HepG2 (cell line): ENCODE results near the gene TUBB. TPM values are rescaled to one million over a fixed set of nuclear protein-coding genes. Genes with fewer than 3 reads are reported as not detected.
A peak's percentile ranks its signal among the peaks of the same experiment; 100 is the strongest.

Experiments
- ATAD3A ChIP-seq: sonication (generic); formaldehyde crosslinking; IDR thresholded peaks from 2 replicates; pipeline ENCODE4 v1.4.0; 2020; ENCODE audit warnings: missing genetic modification reagents
- CREB3 ChIP-seq: sonication (generic); formaldehyde crosslinking; IDR thresholded peaks from 2 replicates; pipeline ENCODE4 v1.5.0; 2020; ENCODE audit warnings: missing genetic modification reagents
- CREBL2 ChIP-seq: sonication (generic); formaldehyde crosslinking; IDR thresholded peaks from 2 replicates; pipeline ENCODE4 v1.8.1; 2023; ENCODE audit warnings: missing genetic modification reagents, mild to moderate bottlenecking, borderline replicate concordance
- IRF2 ChIP-seq: IDR thresholded peaks from 2 replicates; pipeline ENCODE4 v1.6.1; 2018; ENCODE audit warnings: missing genetic modification reagents, missing compliant biosample characterization
- POLR2AphosphoS5 ChIP-seq: IDR thresholded peaks from 2 replicates; pipeline ENCODE4 v1.6.1; 2012; ENCODE audit warnings: low read depth, low read length
- TAF15 ChIP-seq: fragments of 200-400 bp; formaldehyde crosslinking; IDR thresholded peaks from one replicate; pipeline ENCODE4 v1.6.1; 2018; ENCODE audit warnings: mild to moderate bottlenecking, low read depth, low read length; ENCODE audit not compliant: poor library complexity, severe bottlenecking
- UBTF ChIP-seq: sonication (generic); formaldehyde crosslinking; IDR thresholded peaks from 2 replicates; pipeline ENCODE4 v1.4.0; 2020; ENCODE audit warnings: mild to moderate bottlenecking, missing genetic modification reagents
- ZBTB1 ChIP-seq: sonication (generic); formaldehyde crosslinking; IDR thresholded peaks from 2 replicates; pipeline ENCODE4 v1.4.0; 2020; ENCODE audit warnings: missing genetic modification reagents, borderline replicate concordance
- ZBTB33 ChIP-seq: sonication (generic); formaldehyde crosslinking; IDR thresholded peaks from 2 replicates; pipeline ENCODE4 v1.4.0; 2020; ENCODE audit warnings: missing genetic modification reagents
- ZBTB46 ChIP-seq: sonication (generic); formaldehyde crosslinking; IDR thresholded peaks from 2 replicates; pipeline ENCODE4 v1.4.0; 2020; ENCODE audit warnings: mild to moderate bottlenecking, missing genetic modification reagents, borderline replicate concordance
- ZNF205 ChIP-seq: IDR thresholded peaks from 2 replicates; pipeline ENCODE4 v1.6.1; 2018; ENCODE audit warnings: missing biosample characterization, missing genetic modification reagents
- ZNF256 ChIP-seq: sonication (generic); formaldehyde crosslinking; conservative IDR thresholded peaks from 2 replicates; pipeline ENCODE4 v1.4.0; 2020; ENCODE audit warnings: missing genetic modification reagents
- ZNF451 ChIP-seq: sonication (generic); formaldehyde crosslinking; IDR thresholded peaks from 2 replicates; pipeline ENCODE4 v1.5.0; 2020; ENCODE audit warnings: mild to moderate bottlenecking, missing genetic modification reagents
- polyA plus RNA-seq, 8 experiments: library from polyadenylated mRNA; depleted of rRNA in 3 of 8; stranded (reverse) in 7 of 8; unstranded in 1 of 8; fragments of >200 nt; fragmentation: Illumina TruSeq in 4 of 8; extraction: Trizol in 4 of 8; gene quantifications; 2 replicates each; pipeline versions ENCODE4 v1.2.1 to v1.2.3, GENCODE V29; 2011 to 2016; ENCODE audit warnings: low read depth in 4 of 8, missing spikeins in 1 of 8, mixed read lengths in 1 of 8; ENCODE audit not compliant: insufficient read depth in 1 of 8
- total RNA-seq, 5 experiments: library from RNA; depleted of rRNA; stranded (reverse); fragments of >200 nt; fragmentation: Illumina TruSeq; extraction: Trizol; gene quantifications; 2 replicates each; pipeline ENCODE4 v1.2.3, GENCODE V29; 2016; ENCODE audit warnings: low read depth in 1 of 5
- TF ChIP-seq, protein P1 (sequence below): sonication (generic); formaldehyde crosslinking; IDR thresholded peaks from 2 replicates; pipeline ENCODE4 v1.5.0; 2020; ENCODE audit warnings: missing genetic modification reagents
- TF ChIP-seq, protein P2 (sequence below): sonication (generic); formaldehyde crosslinking; IDR thresholded peaks from 2 replicates; pipeline ENCODE4 v1.4.0; 2020; ENCODE audit warnings: mild to moderate bottlenecking, missing genetic modification reagents

Gene TUBB
- total and polyA plus RNA-seq, 2 of the 13 experiments (the other 11 are each of a cell fraction or from before 2014, with no cell fraction given): 911 to 1,163 TPM

GRCh38 chr6:30719791-30720737, at the start of gene TUBB (continued):
- TF ChIP-seq ZBTB33 (CRISPR knock-in tag) (peak; percentile 59; the same call in 1 of the 2 replicates), ZBTB1 (CRISPR knock-in tag) (no peak), ZNF451 (CRISPR knock-in tag) (no peak), POLR2AphosphoS5 (peak; percentile 99), ATAD3A (no peak), ZNF205 (CRISPR knock-in tag) (0 out of 2 replicates have a peak, but pooled peaks have one; percentile 11), ZNF256 (CRISPR knock-in tag) (0 out of 2 replicates have a peak, but pooled peaks have one; percentile 64), CREB3 (CRISPR knock-in tag) (peak; percentile 86; the same call in 1 of the 2 replicates), IRF2 (CRISPR knock-in tag) (peak; percentile 88), ZBTB46 (CRISPR knock-in tag) (no peak), CREBL2 (CRISPR knock-in tag) (no peak), TAF15 (no peak), UBTF (CRISPR knock-in tag) (peak; percentile 64)
- TF ChIP-seq, protein P1, sequence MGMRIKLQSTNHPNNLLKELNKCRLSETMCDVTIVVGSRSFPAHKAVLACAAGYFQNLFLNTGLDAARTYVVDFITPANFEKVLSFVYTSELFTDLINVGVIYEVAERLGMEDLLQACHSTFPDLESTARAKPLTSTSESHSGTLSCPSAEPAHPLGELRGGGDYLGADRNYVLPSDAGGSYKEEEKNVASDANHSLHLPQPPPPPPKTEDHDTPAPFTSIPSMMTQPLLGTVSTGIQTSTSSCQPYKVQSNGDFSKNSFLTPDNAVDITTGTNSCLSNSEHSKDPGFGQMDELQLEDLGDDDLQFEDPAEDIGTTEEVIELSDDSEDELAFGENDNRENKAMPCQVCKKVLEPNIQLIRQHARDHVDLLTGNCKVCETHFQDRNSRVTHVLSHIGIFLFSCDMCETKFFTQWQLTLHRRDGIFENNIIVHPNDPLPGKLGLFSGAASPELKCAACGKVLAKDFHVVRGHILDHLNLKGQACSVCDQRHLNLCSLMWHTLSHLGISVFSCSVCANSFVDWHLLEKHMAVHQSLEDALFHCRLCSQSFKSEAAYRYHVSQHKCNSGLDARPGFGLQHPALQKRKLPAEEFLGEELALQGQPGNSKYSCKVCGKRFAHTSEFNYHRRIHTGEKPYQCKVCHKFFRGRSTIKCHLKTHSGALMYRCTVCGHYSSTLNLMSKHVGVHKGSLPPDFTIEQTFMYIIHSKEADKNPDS (CRISPR knock-in tag): no peak
- TF ChIP-seq, protein P2, sequence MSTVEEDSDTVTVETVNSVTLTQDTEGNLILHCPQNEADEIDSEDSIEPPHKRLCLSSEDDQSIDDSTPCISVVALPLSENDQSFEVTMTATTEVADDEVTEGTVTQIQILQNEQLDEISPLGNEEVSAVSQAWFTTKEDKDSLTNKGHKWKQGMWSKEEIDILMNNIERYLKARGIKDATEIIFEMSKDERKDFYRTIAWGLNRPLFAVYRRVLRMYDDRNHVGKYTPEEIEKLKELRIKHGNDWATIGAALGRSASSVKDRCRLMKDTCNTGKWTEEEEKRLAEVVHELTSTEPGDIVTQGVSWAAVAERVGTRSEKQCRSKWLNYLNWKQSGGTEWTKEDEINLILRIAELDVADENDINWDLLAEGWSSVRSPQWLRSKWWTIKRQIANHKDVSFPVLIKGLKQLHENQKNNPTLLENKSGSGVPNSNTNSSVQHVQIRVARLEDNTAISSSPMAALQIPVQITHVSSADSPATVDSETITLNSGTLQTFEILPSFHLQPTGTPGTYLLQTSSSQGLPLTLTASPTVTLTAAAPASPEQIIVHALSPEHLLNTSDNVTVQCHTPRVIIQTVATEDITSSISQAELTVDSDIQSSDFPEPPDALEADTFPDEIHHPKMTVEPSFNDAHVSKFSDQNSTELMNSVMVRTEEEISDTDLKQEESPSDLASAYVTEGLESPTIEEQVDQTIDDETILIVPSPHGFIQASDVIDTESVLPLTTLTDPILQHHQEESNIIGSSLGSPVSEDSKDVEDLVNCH: no peak
